GM12891 (cell line): ENCODE measurements around the gene TIPARP. TPM values are rescaled to one million over a fixed set of nuclear protein-coding genes. Genes with fewer than 3 reads are reported as not detected.

Source experiments
- DNase-seq: peaks from one replicate; pipeline ENCODE4 v3.0.0; 2011; ENCODE audit warnings: low spot score; ENCODE audit not compliant: insufficient read length
- FAIRE-seq: peaks from 2 replicates; lab custom pipeline; 2011; peaks lifted over from hg19 to GRCh38; lab: Jason Lieb, UNC
- PAX5 ChIP-seq: IDR thresholded peaks from 2 replicates; pipeline ENCODE4 v1.6.1; 2011; ENCODE audit warnings: low read length, moderate library complexity, mild to moderate bottlenecking; ENCODE audit not compliant: insufficient read depth, severe bottlenecking
- POLR2A ChIP-seq: IDR thresholded peaks from 2 replicates; pipeline ENCODE4 v1.6.1; 2011; ENCODE audit warnings: low read depth, low read length, control low read depth
- POLR2AphosphoS5 ChIP-seq: IDR thresholded peaks from 2 replicates; pipeline ENCODE4 v1.6.1; 2011; ENCODE audit warnings: low read depth, low read length, control low read depth
- POU2F2 ChIP-seq: IDR thresholded peaks from 2 replicates; pipeline ENCODE4 v1.6.1; 2011; ENCODE audit warnings: low read depth, mild to moderate bottlenecking, control low read depth, low read length, moderate library complexity
- SPI1 ChIP-seq: IDR thresholded peaks from 2 replicates; pipeline ENCODE4 v1.6.1; 2011; ENCODE audit warnings: low read depth, low read length, control low read depth
- TAF1 ChIP-seq: IDR thresholded peaks from 2 replicates; pipeline ENCODE4 v1.6.1; 2011; ENCODE audit warnings: low read depth, low read length, control low read depth
- polyA plus RNA-seq: library from polyadenylated mRNA; unstranded; fragments of >200 nt; gene quantifications from one replicate; pipeline ENCODE4 v1.2.1, GENCODE V29; 2012; ENCODE audit warnings: low read depth, missing spikeins, inconsistent platforms; ENCODE audit not compliant: missing spikeins

The TIPARP gene, protein sequence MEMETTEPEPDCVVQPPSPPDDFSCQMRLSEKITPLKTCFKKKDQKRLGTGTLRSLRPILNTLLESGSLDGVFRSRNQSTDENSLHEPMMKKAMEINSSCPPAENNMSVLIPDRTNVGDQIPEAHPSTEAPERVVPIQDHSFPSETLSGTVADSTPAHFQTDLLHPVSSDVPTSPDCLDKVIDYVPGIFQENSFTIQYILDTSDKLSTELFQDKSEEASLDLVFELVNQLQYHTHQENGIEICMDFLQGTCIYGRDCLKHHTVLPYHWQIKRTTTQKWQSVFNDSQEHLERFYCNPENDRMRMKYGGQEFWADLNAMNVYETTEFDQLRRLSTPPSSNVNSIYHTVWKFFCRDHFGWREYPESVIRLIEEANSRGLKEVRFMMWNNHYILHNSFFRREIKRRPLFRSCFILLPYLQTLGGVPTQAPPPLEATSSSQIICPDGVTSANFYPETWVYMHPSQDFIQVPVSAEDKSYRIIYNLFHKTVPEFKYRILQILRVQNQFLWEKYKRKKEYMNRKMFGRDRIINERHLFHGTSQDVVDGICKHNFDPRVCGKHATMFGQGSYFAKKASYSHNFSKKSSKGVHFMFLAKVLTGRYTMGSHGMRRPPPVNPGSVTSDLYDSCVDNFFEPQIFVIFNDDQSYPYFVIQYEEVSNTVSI
- 23.8 TPM for polyA plus RNA-seq

DNA sequence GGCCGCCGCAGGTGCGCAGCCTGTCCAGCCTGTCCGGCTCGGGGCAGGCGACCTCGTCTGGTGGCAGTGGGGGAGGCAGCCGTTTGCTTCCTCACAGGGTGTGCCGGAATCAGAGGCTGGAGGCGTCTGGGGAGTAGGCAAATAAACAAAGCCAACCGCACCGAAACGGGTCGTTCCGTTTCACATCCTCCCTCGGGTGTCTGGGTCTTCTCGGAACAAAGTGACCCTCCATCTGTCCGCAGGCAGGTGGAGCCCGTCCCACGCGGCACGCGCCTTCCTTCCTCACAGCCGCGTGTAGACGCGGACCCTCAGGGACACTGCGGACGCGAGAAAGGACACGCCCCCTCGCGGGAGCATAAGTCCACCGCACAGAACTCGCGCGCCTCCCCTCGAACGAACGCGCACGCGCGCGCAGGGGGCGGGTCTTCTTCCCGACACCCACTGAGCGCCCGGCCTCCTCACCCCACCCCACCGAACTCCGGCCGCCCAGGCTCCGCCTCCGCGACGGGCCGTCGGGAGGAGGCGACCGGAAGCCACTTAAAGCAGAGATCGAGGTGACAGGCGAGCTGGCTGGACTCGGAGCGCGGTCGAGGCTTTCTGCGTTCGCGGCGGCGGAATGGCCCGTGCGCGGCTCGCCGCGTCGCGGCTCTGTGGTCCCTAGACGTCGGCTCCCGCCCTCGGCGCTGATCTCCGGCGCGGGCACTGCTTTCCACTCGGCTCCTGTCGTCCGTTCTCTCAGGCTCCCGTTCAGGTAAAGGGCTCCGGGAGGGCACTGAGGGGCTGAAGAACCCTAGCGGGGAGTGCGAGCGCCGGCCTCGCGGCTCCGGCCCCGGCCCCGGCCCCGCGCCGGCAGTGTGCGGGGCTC, at the start of gene TIPARP:
TSS of gene TIPARP (plus strand) at position 545 of the 865 bp plus-strand sequence. CDS start 3,108 bp downstream, outside the sequence.
- peak; percentile 85 for DNase-seq
- peak; percentile 99 for TF ChIP-seq POLR2AphosphoS5
- TF ChIP-seq TAF1, result peak; percentile 99
- peak; percentile 96 for TF ChIP-seq POU2F2
- peak; percentile 95 for TF ChIP-seq SPI1
- TF ChIP-seq POLR2A, result peak; percentile 99
- no peak for TF ChIP-seq PAX5
- FAIRE-seq, result peak; percentile 100

DNA sequence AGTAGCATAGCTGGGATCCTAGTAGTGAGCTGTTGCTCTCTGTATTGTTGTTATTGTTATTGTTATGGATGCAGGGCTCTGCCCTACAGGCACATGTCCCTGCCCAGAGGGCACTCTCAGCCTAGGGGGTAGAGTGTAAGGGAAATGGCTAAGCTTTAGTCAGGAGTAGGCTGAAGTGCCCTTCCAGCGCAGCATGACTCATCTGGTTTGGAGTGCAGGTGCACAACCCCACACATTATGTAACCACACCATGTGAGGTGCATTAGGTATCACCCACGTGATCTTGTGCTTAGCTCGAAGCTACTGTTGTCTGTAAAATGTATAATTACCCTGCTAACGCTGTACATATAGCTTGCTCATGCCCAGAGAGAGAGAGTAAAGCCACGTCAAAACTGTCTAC, 48.3 kb upstream of the TIPARP start:
- FAIRE-seq (peak; percentile 61), DNase-seq (no peak)
- TF ChIP-seq POLR2A, result no peak
- no peak for TF ChIP-seq POLR2AphosphoS5
- no peak for TF ChIP-seq TAF1
- TF ChIP-seq SPI1, result no peak
- TF ChIP-seq POU2F2, result no peak
- TF ChIP-seq PAX5, result no peak

DNA sequence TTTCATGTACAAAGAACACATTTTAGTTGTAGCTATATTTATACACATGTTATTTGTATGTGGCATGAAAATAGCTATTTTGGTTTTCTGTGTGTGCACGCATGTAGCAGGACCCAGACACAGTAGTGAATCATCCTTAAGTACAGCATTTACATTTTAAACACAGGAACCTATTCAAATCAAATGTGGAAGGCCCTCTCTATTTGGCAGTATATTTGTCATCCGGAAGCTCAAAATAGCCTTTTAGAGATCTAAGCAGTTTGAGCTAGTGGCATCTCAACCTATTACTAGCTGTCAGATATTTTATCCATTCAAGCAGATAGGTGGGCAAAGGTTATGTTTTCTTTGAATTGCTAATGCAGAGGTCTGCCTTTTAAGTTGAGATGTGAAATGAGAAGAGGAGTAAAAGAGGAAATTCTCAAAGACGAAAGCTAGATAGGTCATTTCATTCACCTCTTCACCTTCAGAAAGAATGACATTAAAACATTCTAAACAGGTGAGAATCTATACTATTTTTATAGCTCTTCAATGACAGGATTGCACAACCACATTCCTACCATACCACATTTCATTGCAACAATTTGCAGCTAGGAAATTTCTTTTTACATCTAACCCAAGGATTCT, 46.3 kb upstream of the TIPARP start:
- FAIRE-seq (no peak), DNase-seq (no peak)
- no peak for TF ChIP-seq TAF1
- no peak for TF ChIP-seq POU2F2
- no peak for TF ChIP-seq SPI1
- no peak for TF ChIP-seq POLR2A
- no peak for TF ChIP-seq POLR2AphosphoS5
- no peak for TF ChIP-seq PAX5

DNA sequence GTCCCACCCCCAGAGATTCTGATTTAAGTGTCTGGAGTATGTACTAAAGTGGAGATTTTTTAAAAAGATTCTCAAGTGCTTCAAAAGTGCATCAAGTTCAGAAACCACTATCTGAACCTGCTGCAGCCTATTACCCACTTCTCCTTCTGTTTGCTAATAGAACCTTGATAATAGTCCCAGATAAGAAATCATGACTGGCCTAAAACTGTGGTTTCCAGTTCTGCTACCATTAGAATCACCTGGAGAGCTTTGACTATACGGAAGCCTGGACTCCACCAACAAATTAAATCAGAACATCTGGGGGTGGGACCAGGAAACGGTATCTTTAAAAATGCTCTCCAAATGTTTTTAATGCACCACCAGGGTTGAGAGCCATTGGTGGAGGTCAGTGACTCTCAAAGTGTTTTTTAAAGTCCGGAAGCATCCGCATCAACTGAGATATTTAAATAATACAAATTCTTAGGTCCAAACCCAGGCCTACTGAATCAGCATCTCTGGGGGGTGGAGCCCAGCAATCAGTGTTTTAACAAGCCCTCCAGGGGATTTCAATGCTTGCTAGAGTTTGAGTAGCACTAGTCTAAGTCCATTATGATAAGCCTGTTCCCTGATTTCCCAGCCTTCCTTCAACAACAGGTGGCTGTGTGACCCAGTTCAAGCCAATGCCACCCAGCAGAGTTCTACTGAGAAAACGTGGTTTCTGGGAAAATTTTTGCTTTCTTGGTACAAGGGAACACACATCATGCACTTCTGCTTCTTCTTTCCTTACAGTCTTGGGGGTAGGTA, 45.4 kb upstream of the TIPARP start:
- DNase-seq, result no peak
- TF ChIP-seq PAX5 (no peak), POLR2A (no peak), SPI1 (no peak), POU2F2 (no peak), TAF1 (no peak), POLR2AphosphoS5 (no peak)
- no peak for FAIRE-seq

DNA sequence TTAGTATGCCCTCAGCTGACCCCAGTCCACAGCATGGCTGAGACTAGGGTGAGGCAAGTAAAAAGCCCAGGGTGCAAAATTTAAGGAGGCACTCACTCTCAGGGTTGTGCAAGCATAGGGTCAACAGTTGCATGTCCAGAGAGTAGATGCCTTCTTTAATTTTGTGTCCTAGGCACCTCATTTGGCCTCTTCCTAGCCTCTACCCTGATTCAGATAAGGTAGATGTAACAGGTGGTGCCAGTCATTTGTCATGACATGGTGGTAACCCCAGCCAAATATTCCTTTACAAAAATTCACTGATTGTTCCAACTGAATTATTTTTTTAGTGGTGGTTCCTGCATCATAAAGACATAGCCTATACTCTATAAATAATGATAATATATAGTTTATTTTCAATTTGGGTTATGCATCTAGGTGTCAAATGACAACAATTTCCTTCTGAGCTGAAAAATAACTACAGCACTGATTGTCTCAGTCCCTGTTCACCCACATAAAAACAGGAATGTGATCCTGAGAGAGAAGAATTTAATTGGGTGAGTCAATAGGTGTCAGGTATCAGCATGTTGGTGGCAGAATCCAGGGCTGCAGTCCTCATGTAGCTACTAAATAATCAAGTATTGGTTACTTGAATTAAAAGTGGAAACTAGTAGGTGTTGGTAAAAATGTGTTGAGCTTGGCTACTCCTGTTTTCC, 44.2 kb upstream of the TIPARP start:
- TF ChIP-seq POLR2A (no peak), POLR2AphosphoS5 (no peak), PAX5 (no peak), POU2F2 (no peak), SPI1 (no peak), TAF1 (no peak)
- DNase-seq (no peak), FAIRE-seq (no peak)

DNA sequence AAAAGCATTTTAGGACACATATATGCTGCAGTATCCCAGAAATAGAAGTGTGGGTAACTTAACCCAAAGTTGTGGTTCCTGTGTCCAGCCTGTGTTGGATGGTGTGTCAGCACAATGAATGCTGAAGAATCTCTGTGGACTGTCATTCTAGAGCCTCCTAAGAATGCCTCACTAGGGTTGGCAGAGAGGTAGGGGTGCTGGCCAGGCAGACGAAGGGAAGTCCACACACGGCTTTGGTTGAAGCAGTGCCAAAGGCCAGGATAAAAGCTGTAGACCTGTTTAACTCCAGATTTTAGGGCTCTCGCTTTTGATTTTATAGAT, 43.7 kb upstream of the TIPARP start:
- DNase-seq (no peak), FAIRE-seq (no peak)
- TF ChIP-seq SPI1 (no peak), POLR2A (no peak), TAF1 (no peak), PAX5 (no peak), POU2F2 (no peak), POLR2AphosphoS5 (no peak)

DNA sequence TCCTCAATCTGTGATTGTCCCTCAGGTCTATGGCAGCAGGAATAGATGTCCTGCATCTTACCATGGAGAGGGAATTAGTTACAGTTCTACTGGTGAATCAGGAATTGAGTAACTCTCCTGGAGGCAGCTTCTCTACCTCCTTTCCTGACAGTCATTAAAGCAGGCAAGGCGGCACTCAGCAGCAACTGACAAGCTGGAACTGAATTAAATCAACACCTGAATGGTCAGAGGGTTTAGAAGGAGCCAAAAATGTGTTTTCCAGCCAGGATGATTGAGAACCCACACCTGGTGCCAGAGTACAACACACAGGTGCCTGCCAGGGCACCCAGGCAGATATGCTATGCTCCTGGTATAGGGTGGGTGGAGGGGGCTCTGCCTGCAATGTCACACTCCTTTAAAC, 43.1 kb upstream of the TIPARP start:
- FAIRE-seq (no peak), DNase-seq (no peak)
- TF ChIP-seq PAX5 (no peak), TAF1 (no peak), POLR2AphosphoS5 (no peak), POU2F2 (no peak), POLR2A (no peak), SPI1 (no peak)

DNA sequence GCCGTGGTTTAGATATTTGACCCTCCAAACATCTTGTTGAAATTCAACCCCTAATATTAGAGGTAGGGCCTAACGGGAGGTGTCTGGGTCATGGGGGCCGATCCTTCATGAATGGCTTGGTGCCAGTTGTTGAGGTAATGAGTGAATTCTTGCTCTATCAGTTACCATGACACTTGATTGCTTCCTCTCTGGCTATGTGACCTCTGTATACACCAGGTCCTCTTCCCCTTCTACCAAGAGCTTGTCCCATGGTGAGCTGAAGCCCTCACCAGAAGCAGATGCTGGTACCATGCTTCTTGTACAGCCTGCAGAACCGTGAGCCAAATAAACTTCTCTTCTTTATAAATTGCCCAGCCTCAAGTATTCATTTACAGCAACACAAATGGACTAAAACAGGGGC, 41.8 kb upstream of the TIPARP start:
- DNase-seq (no peak), FAIRE-seq (no peak)
- TF ChIP-seq POU2F2 (no peak), PAX5 (no peak), TAF1 (no peak), SPI1 (no peak), POLR2AphosphoS5 (no peak), POLR2A (no peak)

DNA sequence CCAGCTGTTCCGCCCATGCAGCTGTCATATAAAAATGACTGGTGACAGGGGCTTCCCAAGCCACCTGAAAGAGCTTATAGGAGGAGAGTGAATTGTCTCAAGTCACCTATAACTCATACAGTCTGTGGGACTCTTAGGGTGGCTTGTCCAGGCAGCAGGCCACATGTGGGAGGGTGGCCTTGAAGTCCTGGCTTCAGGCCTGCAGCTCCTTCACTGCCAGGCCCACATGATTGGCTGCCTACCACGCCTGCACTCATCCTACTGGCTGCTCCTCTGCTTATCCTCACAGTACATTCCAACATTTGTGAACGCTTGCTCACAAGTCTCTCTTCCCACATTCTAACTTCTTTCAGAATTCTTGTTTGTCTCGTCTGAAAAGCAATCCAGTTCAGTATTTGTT, 41.1 kb upstream of the TIPARP start:
- DNase-seq (no peak), FAIRE-seq (no peak)
- TF ChIP-seq POLR2AphosphoS5 (no peak), TAF1 (no peak), POLR2A (no peak), PAX5 (no peak), POU2F2 (no peak), SPI1 (no peak)
